HEK293 (cell line): Measurements from ENCODE around the gene TCEA3.

Source experiments
- CTCF ChIA-PET: fragments of 350-600 bp; formaldehyde crosslinking; extraction: SDS; loops from one replicate; lab custom pipeline; 2021; ENCODE audit warnings: antibody characterized with exemption; lab: Yijun Ruan, JAX
- POLR2A ChIA-PET: fragments of 300-600 bp; formaldehyde crosslinking; extraction: SDS; loops from one replicate; lab custom pipeline; 2020; ENCODE audit warnings: antibody characterized with exemption, inconsistent platforms; lab: Yijun Ruan, JAX
- H3K27ac ChIP-seq: fragments of 200-500 bp; sonication (Bioruptor generic); 2 replicates; pipeline ENCODE4 v1.5.1; 2014; ENCODE audit warnings: low read depth, low read length, control low read depth, inconsistent platforms; ENCODE audit errors: extremely low read depth
- H3K36me3 ChIP-seq, 2 experiments: fragments of 200-500 bp in 1 of 2; sonication (Bioruptor generic) in 1 of 2; 1 replicate in 1 of 2; 2 replicates in 1 of 2; pipeline ENCODE4 v1.5.1; 2014 to 2017; ENCODE audit warnings: inconsistent platforms in 2 of 2, low read length in 2 of 2; ENCODE audit not compliant: control insufficient read depth in 2 of 2, insufficient read depth in 1 of 2
- H3K4me1 ChIP-seq: fragments of 200-500 bp; sonication (Bioruptor generic); 2 replicates; pipeline ENCODE4 v1.5.1; 2014; ENCODE audit warnings: mild to moderate bottlenecking, low read length, inconsistent platforms; ENCODE audit not compliant: control insufficient read depth, insufficient read depth
- H3K4me3 ChIP-seq: 2 replicates; pipeline ENCODE4 v1.5.1; 2011; ENCODE audit warnings: low read depth, mild to moderate bottlenecking, control low read depth, low read length, moderate library complexity
- H3K9me3 ChIP-seq: fragments of 200-500 bp; sonication (Bioruptor generic); 2 replicates; pipeline ENCODE4 v1.5.1; 2014; ENCODE audit warnings: low read depth, low read length, inconsistent platforms; ENCODE audit not compliant: control insufficient read depth, insufficient read depth
- HOXD13 ChIP-seq: sonication (generic); formaldehyde crosslinking; IDR thresholded peaks from 2 replicates; pipeline ENCODE4 v1.8.0; 2022; ENCODE audit warnings: missing genetic modification reagents, borderline replicate concordance
- IKZF3 ChIP-seq: fragments of 450-650 bp; IDR thresholded peaks from 2 replicates; pipeline ENCODE4 v1.5.0; 2018; ENCODE audit warnings: missing biosample characterization, mild to moderate bottlenecking, missing genetic modification characterization, moderate library complexity
- KLF7 ChIP-seq: fragments of 450-650 bp; formaldehyde crosslinking; IDR thresholded peaks from 2 replicates; pipeline ENCODE4 v1.5.1; 2016; ENCODE audit warnings: missing biosample characterization, missing genetic modification characterization, borderline replicate concordance
- MYNN ChIP-seq: fragments of 450-650 bp; formaldehyde crosslinking; IDR thresholded peaks from 2 replicates; pipeline ENCODE4 v1.5.1; 2016; ENCODE audit warnings: missing biosample characterization, missing genetic modification characterization, borderline replicate concordance
- TCF7L2 ChIP-seq: IDR thresholded peaks from 2 replicates; pipeline ENCODE4 v1.6.1; 2011; ENCODE audit warnings: low read depth, mild to moderate bottlenecking, inconsistent platforms, low read length, moderate library complexity, borderline replicate concordance
- ZBTB20 ChIP-seq: fragments of 450-650 bp; formaldehyde crosslinking; IDR thresholded peaks from 2 replicates; pipeline ENCODE4 v1.5.1; 2016; ENCODE audit warnings: missing biosample characterization, missing genetic modification characterization
- ZBTB7A ChIP-seq: fragments of 450-650 bp; formaldehyde crosslinking; IDR thresholded peaks from 2 replicates; pipeline ENCODE4 v1.5.1; 2016; ENCODE audit warnings: low read depth, missing biosample characterization, missing genetic modification characterization
- ZBTB8A ChIP-seq: fragments of 450-650 bp; formaldehyde crosslinking; IDR thresholded peaks from 2 replicates; pipeline ENCODE4 v1.5.1; 2016; ENCODE audit warnings: missing biosample characterization, missing genetic modification characterization
- ZIC2 ChIP-seq: fragments of 450-650 bp; formaldehyde crosslinking; IDR thresholded peaks from 2 replicates; pipeline ENCODE4 v1.5.1; 2016; ENCODE audit warnings: missing biosample characterization, missing genetic modification characterization
- ZNF138 ChIP-seq: fragments of 450-650 bp; formaldehyde crosslinking; IDR thresholded peaks from 2 replicates; pipeline ENCODE4 v1.5.1; 2016; ENCODE audit warnings: missing biosample characterization, missing genetic modification characterization, borderline replicate concordance
- ZNF214 ChIP-seq: fragments of 450-650 bp; formaldehyde crosslinking; IDR thresholded peaks from 2 replicates; pipeline ENCODE4 v1.5.1; 2017; ENCODE audit warnings: missing biosample characterization, mild to moderate bottlenecking, missing genetic modification characterization, borderline replicate concordance
- ZNF274 ChIP-seq, 2 experiments: fragments of 200-500 bp in 1 of 2; fragments of 450-650 bp in 1 of 2; sonication (Bioruptor generic) in 1 of 2; formaldehyde crosslinking in 1 of 2; IDR thresholded peaks; 2 replicates each; pipeline versions ENCODE4 v1.5.1 to v1.6.1; 2014 to 2016; ENCODE audit warnings: borderline replicate concordance in 1 of 2, inconsistent platforms in 1 of 2, low read length in 1 of 2, missing biosample characterization in 1 of 2, missing genetic modification characterization in 1 of 2
- ZNF335 ChIP-seq: fragments of 450-650 bp; formaldehyde crosslinking; conservative IDR thresholded peaks from 2 replicates; pipeline ENCODE4 v1.5.1; 2016; ENCODE audit warnings: missing biosample characterization, missing genetic modification characterization
- ZNF37A ChIP-seq: fragments of 450-650 bp; IDR thresholded peaks from 2 replicates; pipeline ENCODE4 v1.5.1; 2018; ENCODE audit warnings: missing biosample characterization, missing genetic modification characterization
- ZNF416 ChIP-seq: fragments of 450-650 bp; formaldehyde crosslinking; IDR thresholded peaks from 2 replicates; pipeline ENCODE4 v1.5.1; 2016; ENCODE audit warnings: missing biosample characterization, missing genetic modification characterization
- ZNF510 ChIP-seq: fragments of 450-650 bp; formaldehyde crosslinking; IDR thresholded peaks from 2 replicates; pipeline ENCODE4 v1.5.1; 2018; ENCODE audit warnings: mild to moderate bottlenecking, missing genetic modification characterization, missing biosample characterization; ENCODE audit not compliant: insufficient replicate concordance
- ZNF626 ChIP-seq: fragments of 450-650 bp; sonication (Bioruptor Pico); formaldehyde crosslinking; IDR thresholded peaks from 2 replicates; pipeline ENCODE4 v1.5.1; 2018; ENCODE audit warnings: missing biosample characterization, missing genetic modification characterization, inconsistent platforms
- ZNF660 ChIP-seq: fragments of 450-650 bp; IDR thresholded peaks from 2 replicates; pipeline ENCODE4 v1.5.1; 2018; ENCODE audit warnings: missing biosample characterization, mild to moderate bottlenecking, missing genetic modification characterization
- ZNF76 ChIP-seq: fragments of 450-650 bp; formaldehyde crosslinking; IDR thresholded peaks from 2 replicates; pipeline ENCODE4; 2016; ENCODE audit warnings: low read depth, missing biosample characterization, missing genetic modification characterization, borderline replicate concordance
- ZXDB ChIP-seq: fragments of 450-650 bp; formaldehyde crosslinking; IDR thresholded peaks from 2 replicates; pipeline ENCODE4 v1.5.1; 2016; ENCODE audit warnings: missing biosample characterization, missing genetic modification characterization
- TF ChIP-seq, protein P1 (sequence below): fragments of 450-650 bp; formaldehyde crosslinking; IDR thresholded peaks from 2 replicates; pipeline ENCODE4 v1.5.1; 2016; ENCODE audit warnings: missing biosample characterization, missing genetic modification characterization, borderline replicate concordance
- TF ChIP-seq, protein P2 (sequence below): fragments of 450-650 bp; formaldehyde crosslinking; IDR thresholded peaks from 2 replicates; pipeline ENCODE4 v1.5.1; 2016; ENCODE audit warnings: missing biosample characterization, missing genetic modification characterization
- TF ChIP-seq, protein P3 (sequence below): fragments of 450-650 bp; formaldehyde crosslinking; IDR thresholded peaks from 2 replicates; pipeline ENCODE4 v1.5.0; 2017; ENCODE audit warnings: missing biosample characterization, missing genetic modification characterization, borderline replicate concordance
- TF ChIP-seq, protein P4 (sequence below): IDR thresholded peaks from 2 replicates; pipeline ENCODE4 v1.6.1; 2011; ENCODE audit warnings: mild to moderate bottlenecking, low read depth, low read length, borderline replicate concordance

The TCEA3 gene

GRCh38 chr1:23368562-23369334 lies 55.8 kb downstream of the TCEA3 start (continued):
- TF ChIP-seq ZNF76 (tag by site-specific recombination) (peak; percentile 98), ZXDB (tag by site-specific recombination) (peak; percentile 98)

GRCh38 chr1:23367791-23368561 lies 56.6 kb downstream of the TCEA3 start:
- Histone ChIP-seq H3K36me3 (peaks cover 0 to 43% of the 10 kb centered on the region in 2 experiments; a peak in 1 of 3 replicates), H3K4me3 (peak overlapping the region; percentile 95), H3K9me3 (no peaks in the 10 kb centered on the region), H3K4me1 (peaks cover 17% of the 10 kb centered on the region), H3K27ac (peak overlapping the region; percentile 93)
- ChIA-PET POLR2A (interaction anchor here (0.6 to 5.4 kb wide), 16 partner anchors 9 to 283 kb away, joined by 3 to 121 read pairs (median 5); partner anchors contain the start of genes ASAP3 and HNRNPR), CTCF (interaction anchor here (0.7 to 3.4 kb wide), 3 partner anchors 36 to 914 kb away, joined by 5 to 16 read pairs (median 6); no protein-coding TSS in a partner anchor)
- TF ChIP-seq ZXDB (tag by site-specific recombination): peak; percentile 24
- no peak for TF ChIP-seq TCF7L2
- TF ChIP-seq ZNF416 (tag by site-specific recombination): no peak
- no peak for TF ChIP-seq ZNF138
- no peak for TF ChIP-seq ZNF37A (tag by site-specific recombination)
- TF ChIP-seq ZBTB7A: no peak
- TF ChIP-seq, protein P1, sequence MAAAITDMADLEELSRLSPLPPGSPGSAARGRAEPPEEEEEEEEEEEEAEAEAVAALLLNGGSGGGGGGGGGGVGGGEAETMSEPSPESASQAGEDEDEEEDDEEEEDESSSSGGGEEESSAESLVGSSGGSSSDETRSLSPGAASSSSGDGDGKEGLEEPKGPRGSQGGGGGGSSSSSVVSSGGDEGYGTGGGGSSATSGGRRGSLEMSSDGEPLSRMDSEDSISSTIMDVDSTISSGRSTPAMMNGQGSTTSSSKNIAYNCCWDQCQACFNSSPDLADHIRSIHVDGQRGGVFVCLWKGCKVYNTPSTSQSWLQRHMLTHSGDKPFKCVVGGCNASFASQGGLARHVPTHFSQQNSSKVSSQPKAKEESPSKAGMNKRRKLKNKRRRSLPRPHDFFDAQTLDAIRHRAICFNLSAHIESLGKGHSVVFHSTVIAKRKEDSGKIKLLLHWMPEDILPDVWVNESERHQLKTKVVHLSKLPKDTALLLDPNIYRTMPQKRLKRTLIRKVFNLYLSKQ (tag by site-specific recombination): no peak
- TF ChIP-seq ZNF214 (tag by site-specific recombination): no peak
- no peak for TF ChIP-seq HOXD13 (CRISPR knock-in tag)
- no peak for TF ChIP-seq ZNF510 (tag by site-specific recombination)
- TF ChIP-seq ZNF335 (tag by site-specific recombination): 0 out of 2 replicates have a peak, but pooled peaks have one; percentile 73
- TF ChIP-seq ZBTB20 (tag by site-specific recombination): peak; percentile 91
- no peak for TF ChIP-seq MYNN
- TF ChIP-seq, protein P2, sequence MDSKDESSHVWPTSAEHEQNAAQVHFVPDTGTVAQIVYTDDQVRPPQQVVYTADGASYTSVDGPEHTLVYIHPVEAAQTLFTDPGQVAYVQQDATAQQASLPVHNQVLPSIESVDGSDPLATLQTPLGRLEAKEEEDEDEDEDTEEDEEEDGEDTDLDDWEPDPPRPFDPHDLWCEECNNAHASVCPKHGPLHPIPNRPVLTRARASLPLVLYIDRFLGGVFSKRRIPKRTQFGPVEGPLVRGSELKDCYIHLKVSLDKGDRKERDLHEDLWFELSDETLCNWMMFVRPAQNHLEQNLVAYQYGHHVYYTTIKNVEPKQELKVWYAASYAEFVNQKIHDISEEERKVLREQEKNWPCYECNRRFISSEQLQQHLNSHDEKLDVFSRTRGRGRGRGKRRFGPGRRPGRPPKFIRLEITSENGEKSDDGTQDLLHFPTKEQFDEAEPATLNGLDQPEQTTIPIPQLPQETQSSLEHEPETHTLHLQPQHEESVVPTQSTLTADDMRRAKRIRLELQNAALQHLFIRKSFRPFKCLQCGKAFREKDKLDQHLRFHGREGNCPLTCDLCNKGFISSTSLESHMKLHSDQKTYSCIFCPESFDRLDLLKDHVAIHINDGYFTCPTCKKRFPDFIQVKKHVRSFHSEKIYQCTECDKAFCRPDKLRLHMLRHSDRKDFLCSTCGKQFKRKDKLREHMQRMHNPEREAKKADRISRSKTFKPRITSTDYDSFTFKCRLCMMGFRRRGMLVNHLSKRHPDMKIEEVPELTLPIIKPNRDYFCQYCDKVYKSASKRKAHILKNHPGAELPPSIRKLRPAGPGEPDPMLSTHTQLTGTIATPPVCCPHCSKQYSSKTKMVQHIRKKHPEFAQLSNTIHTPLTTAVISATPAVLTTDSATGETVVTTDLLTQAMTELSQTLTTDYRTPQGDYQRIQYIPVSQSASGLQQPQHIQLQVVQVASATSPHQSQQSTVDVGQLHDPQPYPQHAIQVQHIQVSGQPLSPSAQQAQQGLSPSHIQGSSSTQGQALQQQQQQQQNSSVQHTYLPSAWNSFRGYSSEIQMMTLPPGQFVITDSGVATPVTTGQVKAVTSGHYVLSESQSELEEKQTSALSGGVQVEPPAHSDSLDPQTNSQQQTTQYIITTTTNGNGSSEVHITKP (tag by site-specific recombination): peak; percentile 19; the same call in 1 of the 2 replicates
- peak; percentile 81 for TF ChIP-seq ZIC2 (tag by site-specific recombination)
- TF ChIP-seq IKZF3 (tag by site-specific recombination): peak; percentile 25; the same call in 1 of the 2 replicates
- TF ChIP-seq ZNF626: no peak
- no peak for TF ChIP-seq KLF7 (tag by site-specific recombination)
- TF ChIP-seq, protein P3, sequence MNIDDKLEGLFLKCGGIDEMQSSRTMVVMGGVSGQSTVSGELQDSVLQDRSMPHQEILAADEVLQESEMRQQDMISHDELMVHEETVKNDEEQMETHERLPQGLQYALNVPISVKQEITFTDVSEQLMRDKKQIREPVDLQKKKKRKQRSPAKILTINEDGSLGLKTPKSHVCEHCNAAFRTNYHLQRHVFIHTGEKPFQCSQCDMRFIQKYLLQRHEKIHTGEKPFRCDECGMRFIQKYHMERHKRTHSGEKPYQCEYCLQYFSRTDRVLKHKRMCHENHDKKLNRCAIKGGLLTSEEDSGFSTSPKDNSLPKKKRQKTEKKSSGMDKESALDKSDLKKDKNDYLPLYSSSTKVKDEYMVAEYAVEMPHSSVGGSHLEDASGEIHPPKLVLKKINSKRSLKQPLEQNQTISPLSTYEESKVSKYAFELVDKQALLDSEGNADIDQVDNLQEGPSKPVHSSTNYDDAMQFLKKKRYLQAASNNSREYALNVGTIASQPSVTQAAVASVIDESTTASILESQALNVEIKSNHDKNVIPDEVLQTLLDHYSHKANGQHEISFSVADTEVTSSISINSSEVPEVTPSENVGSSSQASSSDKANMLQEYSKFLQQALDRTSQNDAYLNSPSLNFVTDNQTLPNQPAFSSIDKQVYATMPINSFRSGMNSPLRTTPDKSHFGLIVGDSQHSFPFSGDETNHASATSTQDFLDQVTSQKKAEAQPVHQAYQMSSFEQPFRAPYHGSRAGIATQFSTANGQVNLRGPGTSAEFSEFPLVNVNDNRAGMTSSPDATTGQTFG (tag by site-specific recombination): no peak
- TF ChIP-seq, protein P4, sequence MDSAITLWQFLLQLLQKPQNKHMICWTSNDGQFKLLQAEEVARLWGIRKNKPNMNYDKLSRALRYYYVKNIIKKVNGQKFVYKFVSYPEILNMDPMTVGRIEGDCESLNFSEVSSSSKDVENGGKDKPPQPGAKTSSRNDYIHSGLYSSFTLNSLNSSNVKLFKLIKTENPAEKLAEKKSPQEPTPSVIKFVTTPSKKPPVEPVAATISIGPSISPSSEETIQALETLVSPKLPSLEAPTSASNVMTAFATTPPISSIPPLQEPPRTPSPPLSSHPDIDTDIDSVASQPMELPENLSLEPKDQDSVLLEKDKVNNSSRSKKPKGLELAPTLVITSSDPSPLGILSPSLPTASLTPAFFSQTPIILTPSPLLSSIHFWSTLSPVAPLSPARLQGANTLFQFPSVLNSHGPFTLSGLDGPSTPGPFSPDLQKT: no peak
- no peak for TF ChIP-seq ZNF274 (IDR thresholded peaks at IDR 0.05; ENCODE audit: low read length)
- no peak for TF ChIP-seq ZNF274 (tag by site-specific recombination; IDR thresholded peaks at IDR 0.05; ENCODE audit: borderline replicate concordance)
- TF ChIP-seq ZBTB8A (tag by site-specific recombination): peak; percentile 9; the same call in 1 of the 2 replicates
- TF ChIP-seq ZNF660: 0 out of 2 replicates have a peak, but pooled peaks have one; percentile 47
